OCI-LY1 (cell line): ENCODE measurements around the gene TMCO1.

Source experiments
- EZH2 ChIP-seq: fragments of 200-600 bp; sonication (generic), shearing (Covaris generic); IDR thresholded peaks from 2 replicates; pipeline ENCODE4 v1.8.0; 2017; ENCODE audit warnings: borderline replicate concordance, mixed run types, mild to moderate bottlenecking, antibody characterized with exemption, low read length, moderate library complexity, mixed read lengths
- TF ChIP-seq, protein P1 (sequence below): fragments of 200-600 bp; sonication (generic), shearing (Covaris generic); IDR thresholded peaks from 2 replicates; pipeline ENCODE4 v1.5.1; 2017; ENCODE audit warnings: mild to moderate bottlenecking, antibody characterized with exemption, low read length, moderate library complexity, mixed read lengths

DNA sequence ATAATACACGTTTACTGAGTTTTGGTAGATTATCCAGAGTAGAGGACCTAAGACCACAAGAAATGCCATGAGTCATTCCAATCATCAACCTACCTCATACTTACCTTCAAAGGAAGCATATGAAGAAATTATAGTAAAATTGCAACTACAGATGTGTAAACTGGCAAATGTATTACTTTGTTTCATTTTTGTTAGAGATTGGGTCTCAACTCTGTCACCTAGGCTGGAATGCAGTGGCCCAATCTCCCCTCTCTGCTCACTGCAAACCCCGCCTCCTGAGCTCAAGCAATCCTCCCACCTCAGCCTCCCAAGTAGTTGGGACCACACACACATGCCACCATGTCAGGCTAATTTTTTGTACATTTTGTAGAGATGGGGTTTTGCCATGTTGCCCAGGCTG lies 5.2 kb downstream of the TMCO1 start:
- TF ChIP-seq, protein P1, sequence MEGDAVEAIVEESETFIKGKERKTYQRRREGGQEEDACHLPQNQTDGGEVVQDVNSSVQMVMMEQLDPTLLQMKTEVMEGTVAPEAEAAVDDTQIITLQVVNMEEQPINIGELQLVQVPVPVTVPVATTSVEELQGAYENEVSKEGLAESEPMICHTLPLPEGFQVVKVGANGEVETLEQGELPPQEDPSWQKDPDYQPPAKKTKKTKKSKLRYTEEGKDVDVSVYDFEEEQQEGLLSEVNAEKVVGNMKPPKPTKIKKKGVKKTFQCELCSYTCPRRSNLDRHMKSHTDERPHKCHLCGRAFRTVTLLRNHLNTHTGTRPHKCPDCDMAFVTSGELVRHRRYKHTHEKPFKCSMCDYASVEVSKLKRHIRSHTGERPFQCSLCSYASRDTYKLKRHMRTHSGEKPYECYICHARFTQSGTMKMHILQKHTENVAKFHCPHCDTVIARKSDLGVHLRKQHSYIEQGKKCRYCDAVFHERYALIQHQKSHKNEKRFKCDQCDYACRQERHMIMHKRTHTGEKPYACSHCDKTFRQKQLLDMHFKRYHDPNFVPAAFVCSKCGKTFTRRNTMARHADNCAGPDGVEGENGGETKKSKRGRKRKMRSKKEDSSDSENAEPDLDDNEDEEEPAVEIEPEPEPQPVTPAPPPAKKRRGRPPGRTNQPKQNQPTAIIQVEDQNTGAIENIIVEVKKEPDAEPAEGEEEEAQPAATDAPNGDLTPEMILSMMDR: no peak
- no peak for TF ChIP-seq EZH2
